Measurements from ENCODE around the gene ACAP1. TPM values are rescaled to one million over a fixed set of nuclear protein-coding genes. Genes with fewer than 3 reads are reported as not detected.
A peak's percentile ranks its signal among the peaks of the same experiment; 100 is the strongest.

Gene ACAP1
- total RNA-seq, 1 donor from 2014 or later, result 10.9 TPM

- H3K4me1 Mint-ChIP-seq, result peaks cover 10% of the 10 kb centered on the region
- H3K36me3 Mint-ChIP-seq, result peaks cover 24% of the 10 kb centered on the region
- H3K4me3 Mint-ChIP-seq, result no peak overlapping the region
- no peaks in the 10 kb centered on the region for H3K9me3 Mint-ChIP-seq
- no peaks in the 10 kb centered on the region for H3K27me3 Mint-ChIP-seq (ENCODE audit: low read depth)
- H3K27ac Mint-ChIP-seq, result no peak overlapping the region
- TF ChIP-seq CTCF (IDR thresholded peaks at IDR 0.05; ENCODE audit: unreplicated experiment), result no peak
- no peak for DNase-seq (ENCODE audit: low spot score in 2 of 2, unreplicated experiment in 2 of 2)
These were observed 18.0 kb upstream of the ACAP1 start for GRCh38 chr17:7318121-7318860.

GRCh38 chr17:7321466-7321865 lies 14.9 kb upstream of the ACAP1 start:
- H3K9me3 Mint-ChIP-seq, result no peaks in the 10 kb centered on the region
- TF ChIP-seq CTCF (IDR thresholded peaks at IDR 0.05; ENCODE audit: unreplicated experiment), result no peak
- no peaks in the 10 kb centered on the region for H3K27me3 Mint-ChIP-seq (ENCODE audit: low read depth)
- H3K36me3 Mint-ChIP-seq, result peaks cover 28% of the 10 kb centered on the region
- H3K4me1 Mint-ChIP-seq, result peaks cover under 1% of the 10 kb centered on the region
- H3K27ac Mint-ChIP-seq, result no peak overlapping the region
- DNase-seq (ENCODE audit: low spot score in 2 of 2, unreplicated experiment in 2 of 2), result no peak
- H3K4me3 Mint-ChIP-seq, result no peak overlapping the region

- Mint-ChIP-seq H3K27ac (no peak overlapping the region), H3K36me3 (peaks cover 27% of the 10 kb centered on the region), H3K4me3 (no peak overlapping the region), H3K27me3 (ENCODE audit: low read depth) (no peaks in the 10 kb centered on the region), H3K9me3 (no peaks in the 10 kb centered on the region), H3K4me1 (no peaks in the 10 kb centered on the region)
- no peak for DNase-seq (ENCODE audit: low spot score in 2 of 2, unreplicated experiment in 2 of 2)
- TF ChIP-seq CTCF (IDR thresholded peaks at IDR 0.05; ENCODE audit: unreplicated experiment), result no peak
These were observed 13.7 kb upstream of the ACAP1 start for GRCh38 chr17:7322520-7323194.

GRCh38 chr17:7323731-7324437 lies 12.4 kb upstream of the ACAP1 start:
- Mint-ChIP-seq H3K27ac (no peak overlapping the region), H3K4me1 (peaks cover 11% of the 10 kb centered on the region), H3K4me3 (no peak overlapping the region), H3K9me3 (no peaks in the 10 kb centered on the region), H3K27me3 (ENCODE audit: low read depth) (no peaks in the 10 kb centered on the region), H3K36me3 (peaks cover 21% of the 10 kb centered on the region)
- peak; percentile 51 to 79 for DNase-seq (ENCODE audit: low spot score in 2 of 2, unreplicated experiment in 2 of 2)
- TF ChIP-seq CTCF (IDR thresholded peaks at IDR 0.05; ENCODE audit: unreplicated experiment), result peak; percentile 86

GRCh38 chr17:7324438-7324779 lies 11.9 kb upstream of the ACAP1 start:
- Mint-ChIP-seq H3K9me3 (no peaks in the 10 kb centered on the region), H3K4me3 (no peak overlapping the region), H3K4me1 (peaks cover 12% of the 10 kb centered on the region), H3K27ac (no peak overlapping the region), H3K27me3 (ENCODE audit: low read depth) (no peaks in the 10 kb centered on the region), H3K36me3 (peaks cover 20% of the 10 kb centered on the region)
- no peak for DNase-seq (ENCODE audit: low spot score in 2 of 2, unreplicated experiment in 2 of 2)
- peak; percentile 42 for TF ChIP-seq CTCF (IDR thresholded peaks at IDR 0.05; ENCODE audit: unreplicated experiment)
